Skeletal muscle tissue (tissue), 4 donors: ENCODE results near the gene CORO6. TPM values are rescaled to one million over a fixed set of nuclear protein-coding genes. Genes with fewer than 3 reads are reported as not detected.

ENCODE experiments used
- H3K27ac ChIP-seq: one replicate; pipeline ENCODE4 v1.7.0; 2013; ENCODE audit warnings: mild to moderate bottlenecking, low read depth, low read length, inconsistent platforms
- H3K27me3 ChIP-seq, 3 donors: one replicate each; pipeline ENCODE4 v1.7.0; 2013; ENCODE audit warnings: low read length in 3 of 3; ENCODE audit not compliant: control insufficient read depth in 3 of 3, insufficient read depth in 3 of 3
- H3K36me3 ChIP-seq, 3 donors: one replicate each; pipeline ENCODE4 v1.7.0; 2013; ENCODE audit warnings: low read length in 3 of 3; ENCODE audit not compliant: control insufficient read depth in 3 of 3, insufficient read depth in 3 of 3
- H3K4me1 ChIP-seq, 3 donors: one replicate each; pipeline ENCODE4 v1.7.0; 2013; ENCODE audit warnings: low read length in 3 of 3, mild to moderate bottlenecking in 3 of 3; ENCODE audit not compliant: control insufficient read depth in 3 of 3, insufficient read depth in 3 of 3
- H3K4me3 ChIP-seq, 3 donors: one replicate each; pipeline ENCODE4 v1.7.0; 2013; ENCODE audit warnings: low read length in 3 of 3
- H3K9ac ChIP-seq, 3 donors: one replicate each; pipeline ENCODE4 v1.7.0; 2013; ENCODE audit warnings: low read length in 3 of 3, mild to moderate bottlenecking in 3 of 3, moderate library complexity in 2 of 3, low read depth in 1 of 3
- H3K9me3 ChIP-seq, 3 donors: one replicate each; pipeline ENCODE4 v1.7.0; 2013; ENCODE audit warnings: low read length in 3 of 3; ENCODE audit not compliant: control insufficient read depth in 3 of 3
- total RNA-seq: library from RNA; depleted of rRNA; stranded (reverse); fragments of >200 nt; gene quantifications from one replicate; pipeline ENCODE4 v1.2.3, GENCODE V29; 2014
- donor health status: Osteomylitis.

CORO6 gene
- total RNA-seq, 1 donor from 2014 or later, result 43.3 TPM

- H3K4me1 ChIP-seq, result peaks cover 71 to 74% (median 73%) of the 10 kb centered on the region in 3 donors
- H3K27ac ChIP-seq, result peak overlapping the region; percentile 47
- peak overlapping the region in 2 of 3 donors; percentile 32 to 70 for H3K9ac ChIP-seq
- no peaks in the 10 kb centered on the region for H3K9me3 ChIP-seq
- H3K36me3 ChIP-seq, result peaks cover 20 to 27% (median 24%) of the 10 kb centered on the region in 3 donors
- H3K4me3 ChIP-seq, result peak overlapping the region; percentile 48 to 67 (median 56)
- H3K27me3 ChIP-seq, result no peaks in the 10 kb centered on the region
Measured at GRCh38 chr17:29615492-29616299, 7.0 kb downstream of the CORO6 start.

- no peaks in the 10 kb centered on the region for H3K9me3 ChIP-seq
- no peaks in the 10 kb centered on the region for H3K27me3 ChIP-seq
- H3K27ac ChIP-seq, result peak overlapping the region; percentile 47
- H3K4me1 ChIP-seq, result peaks cover 64 to 67% (median 66%) of the 10 kb centered on the region in 3 donors
- peaks cover 20 to 24% (median 23%) of the 10 kb centered on the region in 3 donors for H3K36me3 ChIP-seq
- peak overlapping the region in 2 of 3 donors; percentile 48 to 56 for H3K4me3 ChIP-seq
- peak overlapping the region in 1 of 3 donors; percentile 77 for H3K9ac ChIP-seq
Measured at GRCh38 chr17:29615048-29615385, 7.7 kb downstream of the CORO6 start.

DNA sequence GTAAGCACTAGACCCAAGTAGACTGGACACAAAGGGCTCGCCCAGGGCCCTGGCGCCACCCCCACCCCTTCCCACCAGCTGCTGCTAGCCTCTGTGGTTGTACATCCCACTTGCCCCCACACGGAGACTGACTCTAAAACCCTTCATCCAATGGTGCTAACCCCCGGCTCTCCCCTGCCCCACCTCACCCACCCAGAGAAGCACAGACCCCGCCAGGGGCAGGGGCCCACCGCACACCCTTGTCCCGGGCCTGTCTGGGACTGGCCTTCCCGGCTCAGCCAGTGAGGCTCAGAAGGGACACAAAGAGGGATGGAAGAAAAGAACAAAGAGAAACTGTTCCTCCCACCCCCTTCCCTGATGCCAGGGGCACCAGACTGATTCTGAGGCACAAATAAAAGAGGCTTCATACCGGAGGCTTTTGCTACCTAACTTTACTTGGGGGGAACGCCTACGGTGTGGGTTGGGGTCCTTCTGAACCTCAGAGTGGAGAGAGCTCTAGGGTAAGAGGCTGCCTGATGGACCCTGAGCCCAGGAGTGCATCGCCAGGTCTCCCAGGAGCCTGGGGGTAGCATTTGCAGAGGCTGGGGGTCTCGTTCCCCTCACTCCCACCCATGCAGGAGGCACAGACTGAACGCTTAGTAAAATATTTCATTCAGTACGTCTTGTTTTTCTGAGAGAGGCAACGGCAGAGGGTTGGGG is 8.2 kb downstream of the CORO6 start:
- H3K36me3 ChIP-seq, result peaks cover 17 to 24% (median 22%) of the 10 kb centered on the region in 3 donors
- no peaks in the 10 kb centered on the region for H3K27me3 ChIP-seq
- no peak overlapping the region for H3K4me3 ChIP-seq
- peak overlapping the region; percentile 64 for H3K27ac ChIP-seq
- H3K4me1 ChIP-seq, result peaks cover 59 to 63% (median 62%) of the 10 kb centered on the region in 3 donors
- no peaks in the 10 kb centered on the region for H3K9me3 ChIP-seq
- H3K9ac ChIP-seq, result peak overlapping the region; percentile 33 to 77 (median 38)

GRCh38 chr17:29613856-29614255 is 8.9 kb downstream of the CORO6 start:
- Histone ChIP-seq H3K9ac (peak overlapping the region; percentile 33 to 77 (median 38)), H3K27me3 (no peaks in the 10 kb centered on the region), H3K27ac (peak overlapping the region; percentile 64), H3K4me1 (peaks cover 58 to 64% (median 62%) of the 10 kb centered on the region in 3 donors), H3K36me3 (peaks cover 17 to 22% (median 17%) of the 10 kb centered on the region in 3 donors), H3K4me3 (peak overlapping the region; percentile 46 to 70 (median 58)), H3K9me3 (no peaks in the 10 kb centered on the region)

DNA sequence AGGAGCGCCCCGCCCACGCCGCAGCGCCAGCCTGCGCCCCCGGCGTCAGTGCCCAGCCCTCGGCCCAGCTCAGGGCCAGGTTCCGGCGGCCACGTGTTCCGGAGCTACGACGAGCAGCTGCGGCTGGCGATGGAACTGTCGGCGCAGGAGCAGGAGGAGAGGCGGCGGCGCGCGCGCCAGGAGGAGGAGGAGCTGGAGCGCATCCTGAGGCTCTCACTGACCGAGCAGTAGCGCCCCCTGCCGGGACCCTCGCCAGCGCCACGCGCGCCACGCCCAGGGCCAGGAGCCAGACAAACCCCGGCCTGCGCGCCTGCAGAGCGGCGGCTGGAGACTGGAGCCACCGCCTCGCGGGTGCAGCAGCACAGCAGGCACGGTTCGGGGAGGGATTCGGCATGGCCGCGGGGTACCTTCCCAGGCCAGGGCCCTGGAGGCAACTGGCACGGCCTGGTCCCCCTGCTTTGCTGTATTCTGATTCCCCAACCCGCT is 9.3 kb downstream of the CORO6 start:
- H3K9me3 ChIP-seq, result no peaks in the 10 kb centered on the region
- peaks cover 54 to 64% (median 61%) of the 10 kb centered on the region in 3 donors for H3K4me1 ChIP-seq
- H3K27ac ChIP-seq, result peak overlapping the region; percentile 66
- H3K4me3 ChIP-seq, result peak overlapping the region; percentile 46 to 70 (median 58)
- H3K9ac ChIP-seq, result peak overlapping the region in 2 of 3 donors; percentile 38 to 77
- H3K36me3 ChIP-seq, result peaks cover 13 to 17% (median 14%) of the 10 kb centered on the region in 3 donors
- no peaks in the 10 kb centered on the region for H3K27me3 ChIP-seq

DNA sequence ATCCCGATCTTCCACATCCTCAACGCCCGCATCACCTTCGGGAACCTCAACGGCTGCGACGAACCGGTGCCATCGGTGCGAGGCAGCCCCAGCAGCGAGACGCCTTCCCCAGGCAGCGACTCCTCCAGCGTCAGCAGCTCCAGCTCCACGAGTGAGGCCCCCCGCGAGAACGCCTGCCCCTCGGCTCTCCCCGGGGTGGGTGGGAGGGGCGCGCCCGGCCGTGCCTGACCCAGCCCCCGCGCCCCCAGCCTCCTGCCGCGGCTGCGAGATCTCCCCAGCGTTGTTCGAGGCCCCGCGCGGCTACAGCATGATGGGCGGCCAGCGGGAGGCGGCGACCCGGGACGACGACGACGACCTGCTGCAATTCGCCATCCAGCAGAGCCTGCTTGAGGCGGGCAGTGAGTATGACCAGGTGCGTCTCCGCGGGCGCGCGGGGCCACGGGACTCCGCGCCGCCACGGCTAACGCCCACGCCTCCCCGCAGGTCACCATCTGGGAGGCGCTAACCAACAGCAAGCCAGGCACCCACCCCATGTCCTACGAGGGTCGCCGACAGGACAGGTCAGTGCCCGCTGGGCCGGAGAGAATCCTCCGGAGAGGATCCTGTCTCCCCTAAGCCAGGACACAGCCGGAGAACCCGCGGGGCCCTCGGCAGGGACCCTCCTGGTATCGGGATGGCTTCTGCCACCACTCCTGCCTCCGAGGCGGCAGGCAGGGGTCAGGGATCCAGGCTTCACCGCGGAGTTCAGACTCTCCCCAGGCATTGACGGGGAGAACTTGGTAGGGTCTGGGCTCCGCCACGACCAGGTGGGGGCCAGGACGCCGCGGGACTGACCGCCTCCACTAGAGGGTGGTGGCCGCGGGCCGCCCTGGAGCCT is 10.1 kb downstream of the CORO6 start:
- H3K9ac ChIP-seq, result no peak overlapping the region
- H3K4me1 ChIP-seq, result peaks cover 47 to 57% (median 53%) of the 10 kb centered on the region in 3 donors
- peak overlapping the region; percentile 66 for H3K27ac ChIP-seq
- H3K9me3 ChIP-seq, result no peaks in the 10 kb centered on the region
- H3K27me3 ChIP-seq, result no peaks in the 10 kb centered on the region
- H3K4me3 ChIP-seq, result peak overlapping the region in 1 of 3 donors; percentile 6
- peaks cover 13 to 17% (median 14%) of the 10 kb centered on the region in 3 donors for H3K36me3 ChIP-seq

- Histone ChIP-seq H3K4me3 (no peak overlapping the region), H3K27ac (no peak overlapping the region)
Measured at GRCh38 chr17:29612094-29612403, 10.7 kb downstream of the CORO6 start.

DNA sequence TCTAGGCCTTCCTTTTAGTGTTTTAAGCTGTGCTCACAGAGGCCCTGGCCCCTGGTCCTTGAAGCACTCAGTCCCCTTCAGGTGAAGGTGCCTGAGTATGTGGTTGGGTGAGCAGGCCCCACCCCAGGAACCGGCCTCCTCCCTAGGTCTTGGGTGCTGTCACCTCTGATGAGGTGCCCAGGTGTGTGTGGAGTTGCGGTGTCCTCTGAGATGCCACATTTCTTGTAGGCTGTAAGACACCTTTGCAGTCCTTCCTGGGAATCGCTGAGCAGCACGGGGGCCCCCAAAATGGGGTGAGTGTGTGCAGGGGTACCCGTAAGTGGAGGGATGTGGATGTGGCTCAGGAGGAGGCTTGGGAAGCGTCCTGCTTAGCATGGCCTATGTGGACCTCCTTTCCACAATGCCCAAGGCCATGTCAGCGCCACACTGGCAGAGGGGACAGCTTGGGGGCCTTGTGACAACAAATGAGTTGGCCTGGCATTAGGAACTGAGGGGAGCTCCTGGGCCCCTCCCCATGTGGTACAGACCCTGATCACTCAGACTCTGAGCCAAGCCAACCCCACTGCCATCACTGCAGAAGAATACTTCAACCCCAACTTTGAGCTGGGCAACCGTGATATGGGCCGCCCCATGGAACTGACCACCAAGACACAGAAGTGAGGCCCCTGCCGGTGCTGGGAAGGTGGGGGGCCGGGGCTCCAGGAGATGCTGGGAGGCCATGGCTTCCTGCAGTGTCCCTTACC is 11.2 kb downstream of the CORO6 start:
- Histone ChIP-seq H3K36me3 (peaks cover 8 to 17% (median 13%) of the 10 kb centered on the region in 3 donors), H3K9ac (peak overlapping the region in 1 of 3 donors; percentile 8), H3K27me3 (no peaks in the 10 kb centered on the region), H3K4me1 (peaks cover 36 to 46% (median 42%) of the 10 kb centered on the region in 3 donors), H3K9me3 (no peaks in the 10 kb centered on the region), H3K27ac (no peak overlapping the region), H3K4me3 (no peak overlapping the region)

More at GRCh38 chr17:29612094-29612403, 10.7 kb downstream of the CORO6 start:
- H3K36me3 ChIP-seq, result peaks cover 10 to 17% (median 13%) of the 10 kb centered on the region in 3 donors
- no peaks in the 10 kb centered on the region for H3K27me3 ChIP-seq
- no peak overlapping the region for H3K9ac ChIP-seq
- no peaks in the 10 kb centered on the region for H3K9me3 ChIP-seq
- peaks cover 41 to 51% (median 47%) of the 10 kb centered on the region in 3 donors for H3K4me1 ChIP-seq

- Histone ChIP-seq H3K9me3 (no peaks in the 10 kb centered on the region), H3K27ac (no peak overlapping the region), H3K9ac (no peak overlapping the region), H3K27me3 (no peaks in the 10 kb centered on the region), H3K4me3 (no peak overlapping the region), H3K36me3 (peaks cover 0 to 8% (median 7%) of the 10 kb centered on the region in 3 donors), H3K4me1 (peaks cover 25 to 35% (median 32%) of the 10 kb centered on the region in 3 donors)
Measured at GRCh38 chr17:29610395-29610794, 12.3 kb downstream of the CORO6 start.
